Measurements from ENCODE around the gene SYTL3.
"Not testable (repeated sequence)": the region's sequence is repeated elsewhere in the genome, so short reads cannot be mapped to it uniquely, and the experiment has no call there.

Gene SYTL3

DNA sequence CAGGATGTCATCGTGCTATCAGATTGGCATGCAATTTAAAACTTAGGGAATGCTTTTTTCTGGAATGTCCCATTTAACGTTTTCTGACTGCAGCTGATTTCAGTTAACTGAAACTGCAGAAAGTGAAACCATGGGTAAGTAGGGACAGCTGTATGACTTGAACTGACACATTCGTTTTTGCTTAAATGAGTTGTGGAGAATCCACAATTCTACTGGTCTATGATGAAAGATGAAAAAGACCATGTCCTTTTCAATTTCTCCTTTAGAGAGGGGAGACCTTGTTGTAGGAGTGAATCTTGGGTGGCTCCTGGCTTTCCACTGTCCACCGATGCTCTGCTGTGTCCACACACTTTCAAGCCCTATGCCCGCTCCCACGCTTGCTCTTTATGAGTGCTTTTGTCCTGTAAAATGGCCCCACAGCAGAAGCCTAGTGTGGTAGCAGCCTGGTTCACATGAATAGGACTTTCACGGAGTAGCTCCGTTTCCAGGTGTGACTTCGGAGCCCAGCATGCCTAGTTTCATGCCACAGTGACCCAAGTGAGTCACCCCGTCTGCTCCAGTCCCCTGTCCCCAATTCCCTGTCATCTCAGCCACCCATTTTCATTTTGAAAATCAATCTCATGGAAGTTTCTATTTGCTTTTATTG is 27.2 kb upstream of the SYTL3 start:
- DNase-seq: no peak

DNA sequence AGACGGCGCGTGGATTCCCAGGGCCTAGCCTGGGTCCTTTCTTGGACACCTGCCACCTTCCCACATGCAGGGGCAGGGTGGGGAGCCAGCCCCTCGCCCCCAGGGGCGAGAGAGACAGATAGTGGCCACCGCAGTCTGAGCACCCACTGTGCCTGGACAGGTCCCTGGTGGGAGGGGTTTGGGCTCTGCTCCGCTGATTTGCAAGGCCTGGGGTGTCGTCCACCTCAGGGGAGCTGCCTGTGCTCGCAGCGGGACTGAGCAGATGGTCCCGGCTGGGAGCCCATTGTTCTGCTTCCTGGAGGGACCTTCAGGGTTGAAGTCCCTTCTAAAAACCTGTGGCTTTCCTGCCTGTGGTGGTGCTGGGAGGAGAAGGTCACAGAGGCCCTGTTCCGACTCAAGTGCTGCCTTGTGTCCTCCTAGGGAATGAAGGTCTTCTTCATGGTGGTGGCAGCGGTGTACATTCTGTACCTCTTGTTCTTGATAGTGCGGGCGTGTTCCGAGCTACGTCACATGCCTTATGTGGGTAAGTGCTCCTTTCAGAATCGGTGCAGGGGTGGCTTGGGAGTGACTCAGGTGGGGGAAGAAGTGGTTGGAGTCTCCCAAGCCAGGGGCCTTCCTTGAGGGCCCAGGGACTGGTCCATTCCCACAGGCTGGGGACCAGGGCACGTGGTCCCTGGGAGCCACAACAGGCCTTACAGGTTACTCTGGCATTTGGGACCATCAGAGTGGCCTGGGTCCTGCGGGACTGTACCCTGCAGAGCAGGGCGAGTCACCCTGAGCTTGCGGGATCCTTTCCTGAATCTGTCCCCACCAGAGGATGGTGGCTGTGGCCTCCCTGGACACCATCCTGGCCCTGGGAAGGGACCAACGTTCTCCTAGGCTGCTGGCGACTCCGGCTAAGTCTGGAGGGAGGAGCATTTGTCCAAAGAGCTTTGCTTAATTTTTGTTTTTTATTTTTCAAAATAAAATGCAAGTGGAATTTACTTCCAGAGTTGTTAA is 24.9 kb upstream of the SYTL3 start:
- no peak for DNase-seq

- no peak for DNase-seq
These were observed 24.0 kb upstream of the SYTL3 start for GRCh38 chr6:158625881-158626305.

DNA sequence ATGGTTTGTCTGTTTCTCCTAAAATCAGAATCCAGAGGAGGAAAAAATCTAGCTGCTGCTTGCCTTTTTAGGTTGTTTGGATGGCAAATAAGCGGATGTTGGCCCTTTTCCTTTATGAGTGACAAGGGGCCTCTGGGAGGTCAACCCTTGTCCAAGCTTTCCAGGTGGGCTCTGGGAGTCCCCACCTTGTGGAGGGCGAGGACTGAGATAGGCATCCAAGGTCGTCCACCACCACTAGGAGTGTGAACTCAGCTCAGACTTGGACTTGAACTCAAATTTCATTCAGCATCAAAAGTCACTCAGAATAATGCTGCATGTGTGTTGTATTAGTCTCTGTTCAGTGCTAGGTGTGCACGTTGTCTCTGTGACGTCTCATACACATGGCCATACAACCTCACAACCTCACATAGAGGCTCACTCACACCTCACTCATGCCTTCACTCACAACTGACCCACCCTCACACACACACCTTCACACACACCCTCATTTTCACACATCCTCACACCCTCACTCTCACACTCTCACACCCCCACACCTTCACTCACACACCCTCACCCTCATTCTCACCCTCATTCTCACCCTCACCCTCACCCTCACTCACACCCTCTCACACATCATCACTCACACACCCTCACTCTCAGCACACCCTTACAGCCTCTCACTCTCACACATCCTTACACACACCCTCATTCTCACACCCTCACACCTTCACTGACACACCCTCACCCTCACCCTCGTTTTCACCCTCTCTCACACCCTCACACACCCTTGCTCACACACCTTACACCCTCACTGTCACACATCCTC is 23.3 kb upstream of the SYTL3 start:
- DNase-seq: no peak

DNA sequence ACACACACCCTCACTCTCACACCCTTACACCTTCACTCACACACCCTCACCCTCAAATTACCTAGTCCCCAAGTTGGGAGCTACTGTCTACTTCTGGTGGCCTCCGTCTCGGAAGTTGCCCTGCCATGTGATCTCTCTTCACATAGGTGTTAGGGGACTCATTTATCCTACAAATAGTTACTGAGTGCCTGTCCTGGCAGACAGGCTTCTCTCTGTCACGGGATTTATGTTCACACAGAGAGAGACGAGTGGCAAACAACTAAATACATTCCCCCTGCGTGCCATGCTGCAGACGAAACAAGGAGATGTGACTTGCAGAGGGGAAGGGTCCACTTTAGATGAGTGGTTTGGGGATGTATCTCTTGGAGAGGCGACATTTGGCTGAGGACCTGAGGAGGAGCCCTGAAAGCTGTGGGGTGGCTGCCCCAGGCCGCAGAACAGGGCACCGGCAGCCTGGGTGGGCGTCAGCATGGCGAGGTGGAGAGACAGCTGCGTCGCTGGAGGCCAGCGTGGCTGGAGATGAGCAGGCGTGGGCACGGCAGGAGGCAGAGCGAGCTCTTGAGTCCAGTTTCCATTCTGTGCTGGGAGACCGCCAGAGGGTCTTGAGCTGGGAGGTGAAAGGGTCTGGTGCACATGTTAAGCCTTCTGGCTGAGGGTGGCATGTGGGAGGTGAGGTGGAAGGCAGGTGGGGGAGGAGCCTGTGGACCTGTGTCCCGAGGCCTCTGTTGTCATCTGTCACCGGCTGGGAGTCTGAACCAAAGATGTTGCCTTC is 22.5 kb upstream of the SYTL3 start:
- no peak for DNase-seq

- DNase-seq: no peak
These were observed 22.0 kb upstream of the SYTL3 start for GRCh38 chr6:158627940-158628211.

GRCh38 chr6:158628542-158628941 is 21.3 kb upstream of the SYTL3 start:
- no peak for DNase-seq

DNA sequence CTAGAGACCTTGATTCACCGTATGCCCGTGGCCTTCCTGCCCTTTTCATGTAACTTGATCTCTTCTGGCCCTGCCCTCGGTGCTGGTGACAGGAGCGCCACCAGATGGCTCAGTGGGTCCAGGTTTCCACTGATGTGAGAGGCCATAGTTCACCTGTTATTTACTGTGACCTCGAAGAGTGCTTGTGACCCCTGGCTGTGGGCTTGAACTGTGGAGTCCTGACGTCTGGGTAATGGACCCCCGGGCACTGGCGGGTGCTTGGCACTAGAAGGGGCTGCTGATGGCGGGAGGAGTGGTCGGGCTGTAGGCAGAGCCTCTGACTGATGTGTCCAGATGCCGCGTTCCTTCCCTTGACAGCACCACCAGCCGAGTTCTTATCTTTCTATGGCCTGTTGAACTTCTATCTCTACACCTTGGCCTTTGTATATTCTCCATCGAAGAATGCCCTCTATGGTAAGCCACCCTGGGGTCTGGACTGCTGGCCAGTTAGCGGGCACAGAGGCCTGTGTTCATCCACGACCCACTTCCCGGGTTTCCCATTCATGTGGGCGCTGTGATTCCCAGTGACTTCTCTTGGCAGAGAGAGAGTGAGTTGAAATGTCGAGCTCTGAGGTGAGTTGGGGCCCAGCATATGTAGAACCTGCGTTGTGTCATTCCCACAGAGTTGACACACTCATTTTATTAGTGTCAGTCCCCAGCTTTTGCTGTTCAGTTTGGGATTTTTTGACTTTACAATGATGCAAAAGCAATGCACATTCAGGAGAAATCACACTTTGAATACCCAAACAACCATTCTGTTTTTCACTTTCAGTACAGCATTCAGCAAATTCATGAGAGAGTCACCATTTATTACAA is 20.3 kb upstream of the SYTL3 start:
- no peak for DNase-seq

GRCh38 chr6:158630938-158631616 is 18.8 kb upstream of the SYTL3 start:
- no peak for DNase-seq

DNA sequence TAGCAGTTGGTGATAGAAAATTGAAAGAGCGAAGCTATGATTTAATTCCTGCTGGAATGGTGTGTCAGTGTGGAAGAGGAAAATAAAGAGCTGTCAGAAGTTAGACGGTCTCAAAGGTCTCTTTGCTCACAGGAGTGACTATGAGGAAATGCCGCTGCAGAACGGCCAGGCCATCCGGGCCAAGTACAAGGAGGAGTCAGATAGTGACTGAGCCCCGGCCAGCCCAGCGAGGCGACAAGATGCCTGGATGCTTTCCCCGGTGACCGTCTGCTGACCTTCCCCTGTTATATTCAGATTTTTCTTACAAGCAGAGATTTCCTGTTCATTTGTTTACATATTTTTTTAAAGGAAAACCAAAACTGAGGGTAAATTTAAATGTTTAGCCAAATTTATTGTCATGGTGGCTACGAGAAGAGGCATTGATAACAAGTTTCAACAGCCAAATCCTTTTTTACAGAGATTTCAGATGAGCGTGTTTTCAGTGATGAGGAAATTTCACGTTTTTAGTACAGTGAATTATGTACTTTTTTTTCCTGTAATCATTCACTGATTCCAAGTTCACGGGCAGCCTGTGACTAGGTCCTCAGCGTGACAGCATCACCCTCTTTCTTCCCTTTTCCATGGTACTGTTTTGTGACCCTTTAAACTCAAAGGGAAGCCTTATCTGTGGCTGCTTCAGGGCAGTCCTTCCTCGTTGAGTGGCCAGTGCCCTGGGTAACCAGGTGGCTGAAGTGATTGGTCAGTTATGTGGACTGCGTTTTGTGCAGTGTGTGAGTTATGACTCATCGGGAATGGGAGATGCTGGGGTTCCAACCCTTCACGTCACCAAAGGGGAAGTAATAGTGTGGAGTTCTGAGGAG is 17.9 kb upstream of the SYTL3 start:
- no peak for DNase-seq

DNA sequence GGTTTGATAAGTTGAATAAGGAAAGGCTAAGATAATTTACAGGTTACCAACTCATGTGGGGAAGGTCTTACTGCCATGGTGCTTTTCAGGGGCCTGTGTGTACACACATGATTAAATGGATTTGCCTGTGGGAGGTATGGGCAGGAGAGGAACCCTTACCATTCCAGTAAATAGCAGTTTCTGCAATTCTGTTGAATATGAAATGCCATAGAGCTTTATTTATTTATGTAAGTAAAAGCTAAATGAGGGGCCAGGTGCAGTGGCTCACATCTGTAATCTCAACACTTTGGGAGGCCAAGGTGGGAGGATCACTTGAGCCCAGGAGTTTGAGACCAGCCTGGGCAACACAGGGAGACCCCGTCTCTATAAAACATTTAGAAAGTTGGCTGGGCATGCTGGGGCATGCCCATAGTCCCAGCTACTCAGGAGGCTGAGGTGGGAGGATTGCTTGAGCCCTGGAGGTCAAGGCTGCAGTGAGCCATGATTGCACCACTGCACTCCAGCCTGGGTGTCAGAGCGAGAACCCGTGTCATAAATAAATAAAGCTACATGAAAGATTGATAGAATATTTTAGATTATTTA is 17.2 kb upstream of the SYTL3 start:
- DNase-seq: not testable (repeated sequence)

GRCh38 chr6:158633127-158633526 is 16.7 kb upstream of the SYTL3 start:
- no peak for DNase-seq

GRCh38 chr6:158634695-158635426 is 15.0 kb upstream of the SYTL3 start:
- DNase-seq: no peak

GRCh38 chr6:158635427-158636073 is 14.3 kb upstream of the SYTL3 start:
- no peak for DNase-seq

DNA sequence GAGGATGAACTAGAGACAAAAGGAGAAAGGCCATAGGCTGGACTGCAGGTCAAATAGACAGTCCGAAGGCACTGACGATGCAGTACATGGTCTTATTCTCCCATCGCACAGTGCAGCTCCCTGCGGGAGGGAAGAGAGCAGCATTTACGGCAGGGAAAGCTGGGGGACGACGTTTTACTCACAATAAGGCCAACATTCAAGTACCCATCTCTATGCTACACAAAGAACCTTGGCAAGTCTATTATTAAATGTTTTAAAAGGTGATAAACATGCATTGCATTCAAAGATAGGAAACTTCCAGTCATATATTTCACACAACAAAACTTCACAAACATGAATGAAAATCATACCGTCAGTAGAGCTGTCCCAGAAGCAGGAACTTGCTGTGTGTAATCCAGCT is 13.1 kb upstream of the SYTL3 start:
- no peak for DNase-seq

GRCh38 chr6:158638324-158638854 is 11.5 kb upstream of the SYTL3 start:
- DNase-seq: no peak

- DNase-seq: no peak
These were observed 10.8 kb upstream of the SYTL3 start for GRCh38 chr6:158639056-158639455.

GRCh38 chr6:158640519-158640918 is 9.3 kb upstream of the SYTL3 start:
- DNase-seq: no peak
